NCI-H2171 treated with DMSO at 0.1 percent for 48 hours (cell line): Measurements from ENCODE around the gene DDX23.

Source experiments
- DNase-seq: peaks from one replicate; lab custom pipeline; 2025; lab: John Stamatoyannopoulos, UW

The DDX23 gene

DNA sequence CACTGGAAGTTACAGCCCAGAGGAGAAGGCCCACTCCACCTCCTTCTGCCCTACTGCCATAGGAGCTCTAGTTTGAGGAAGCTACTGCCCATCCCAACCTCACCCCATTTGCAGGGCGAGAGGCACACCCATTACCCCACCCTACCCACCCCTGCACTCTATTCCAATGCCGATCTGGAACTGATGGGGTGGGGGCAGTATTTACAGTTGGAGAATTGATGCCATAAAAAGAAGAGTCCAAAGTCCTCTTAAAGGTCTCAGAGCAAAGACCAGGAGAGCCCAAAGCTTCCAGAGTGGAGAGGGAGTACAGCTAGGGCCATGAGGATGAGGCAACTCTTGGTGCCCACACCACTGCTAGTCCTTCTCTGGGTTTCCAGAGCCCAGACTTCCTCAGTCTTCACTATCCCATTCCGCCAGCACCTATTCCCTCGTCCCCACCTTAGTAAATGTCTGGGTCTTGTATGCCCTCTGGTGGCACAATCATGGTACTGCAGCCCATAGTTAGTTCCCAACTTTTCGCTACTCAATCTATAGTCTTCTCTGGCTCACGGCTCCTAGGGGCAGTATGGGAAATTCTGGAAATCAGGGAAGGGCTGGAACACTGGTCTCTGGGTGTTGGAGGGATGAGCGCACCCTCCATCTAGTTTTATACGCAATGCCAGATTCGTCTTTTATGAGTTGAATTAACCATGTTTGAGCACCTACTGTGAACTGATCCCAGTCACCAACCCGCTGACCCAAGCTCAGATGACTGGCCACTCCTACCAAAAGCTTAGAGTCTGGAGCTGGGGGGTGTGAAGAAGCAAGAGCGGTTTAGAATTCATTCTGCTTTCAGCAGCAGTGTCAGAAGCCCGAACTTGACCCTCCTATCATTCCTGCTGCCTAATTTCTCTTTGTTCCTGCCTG lies 56.2 kb downstream of the DDX23 start:
- DNase-seq = peak; percentile 66

- no peak for DNase-seq
Observed at GRCh38 chr12:48794870-48795269, 57.1 kb downstream of the DDX23 start.

DNA sequence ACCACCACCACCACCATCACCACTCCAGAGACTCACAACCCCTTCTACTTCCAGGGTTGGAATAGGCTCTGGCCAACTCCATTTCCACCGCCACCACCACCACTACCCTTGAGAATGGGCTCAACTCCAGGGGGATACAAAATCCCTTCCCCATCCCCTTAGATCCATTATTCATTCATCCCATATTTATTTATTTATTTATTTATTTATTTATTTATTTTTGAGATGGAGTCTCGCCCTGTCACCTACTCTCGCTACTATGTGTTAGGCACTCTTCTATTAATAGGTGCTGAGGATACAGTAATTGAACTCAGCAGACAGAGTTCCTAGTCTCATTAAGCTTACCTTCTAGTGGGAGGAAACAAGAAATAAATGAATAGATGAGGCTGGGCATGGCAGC lies 58.3 kb downstream of the DDX23 start:
- DNase-seq = no peak

DNA sequence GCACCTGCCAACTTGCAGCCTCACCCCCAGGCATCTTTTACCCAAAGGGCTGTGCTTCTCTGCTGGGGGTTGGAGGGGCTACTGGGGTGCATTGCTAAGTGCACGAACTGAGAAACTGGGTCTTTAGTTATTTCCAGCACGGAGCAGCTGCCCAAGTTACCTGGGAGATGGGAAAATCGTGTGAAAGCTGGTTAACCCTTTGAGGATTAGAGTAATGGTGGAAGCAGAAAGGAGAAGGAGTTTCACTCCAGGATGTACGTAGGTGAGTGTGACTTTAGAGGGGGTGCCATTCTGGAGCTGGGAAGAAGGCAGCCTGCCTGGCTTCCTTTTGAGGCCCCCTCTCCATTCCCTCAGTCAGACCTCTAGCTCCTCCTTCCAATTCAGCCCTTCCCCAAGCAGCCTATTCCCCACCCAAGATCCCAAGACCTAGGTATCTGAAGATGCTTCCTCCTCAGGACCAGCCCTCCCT lies 62.1 kb downstream of the DDX23 start:
- no peak for DNase-seq

DNA sequence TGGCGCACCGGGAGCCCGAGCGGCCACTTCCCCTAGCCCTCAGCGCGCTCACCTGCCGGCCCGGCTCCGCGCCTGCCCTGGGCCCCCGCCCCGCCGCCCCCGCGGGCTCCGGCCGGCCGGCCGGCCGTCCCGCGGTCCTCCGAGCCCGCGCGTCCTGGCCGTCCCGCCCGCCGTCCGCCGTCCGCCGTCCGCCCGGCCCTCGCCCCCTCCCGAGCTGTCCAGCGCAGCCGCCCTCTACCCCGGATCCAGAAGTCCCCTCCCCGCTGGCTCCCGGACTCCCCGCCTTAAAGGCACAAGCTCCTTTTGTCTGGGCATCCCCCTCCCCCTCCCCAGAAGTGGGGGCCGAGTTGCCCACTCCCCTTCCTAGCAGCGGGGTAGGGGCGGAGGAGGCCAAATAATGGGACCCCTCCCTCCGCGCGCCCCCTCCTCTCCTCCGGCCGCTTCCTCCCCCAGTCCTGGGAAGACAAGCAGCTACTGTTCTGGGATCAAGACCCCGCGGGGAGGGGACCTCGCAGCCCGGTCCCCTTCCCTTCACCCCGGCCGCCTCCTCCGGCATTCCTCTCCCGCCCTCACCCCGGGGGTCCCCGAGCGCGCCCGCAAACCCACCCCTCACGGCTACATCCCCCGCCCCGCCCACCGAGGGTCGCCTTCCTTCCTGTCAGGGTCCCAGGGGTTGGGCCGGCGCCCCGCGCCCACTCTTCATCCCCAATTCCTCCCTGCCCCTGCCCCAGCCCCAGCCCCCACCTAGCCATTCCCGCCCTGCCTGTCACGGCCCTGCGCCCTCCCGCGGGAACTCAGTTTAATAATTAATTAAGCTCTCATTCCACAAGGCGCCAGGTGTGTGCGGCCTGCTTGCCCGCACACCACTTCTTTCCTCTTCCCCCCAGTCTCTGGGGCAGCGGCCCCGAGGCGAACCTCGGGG lies 62.8 kb downstream of the DDX23 start, which contains the start of gene ADCY6:
ADCY6 (minus strand) TSS at position 236 of the 922 bp plus-strand sequence. CDS start 5,655 bp downstream, outside the sequence.
- DNase-seq = peak; percentile 21

DNA sequence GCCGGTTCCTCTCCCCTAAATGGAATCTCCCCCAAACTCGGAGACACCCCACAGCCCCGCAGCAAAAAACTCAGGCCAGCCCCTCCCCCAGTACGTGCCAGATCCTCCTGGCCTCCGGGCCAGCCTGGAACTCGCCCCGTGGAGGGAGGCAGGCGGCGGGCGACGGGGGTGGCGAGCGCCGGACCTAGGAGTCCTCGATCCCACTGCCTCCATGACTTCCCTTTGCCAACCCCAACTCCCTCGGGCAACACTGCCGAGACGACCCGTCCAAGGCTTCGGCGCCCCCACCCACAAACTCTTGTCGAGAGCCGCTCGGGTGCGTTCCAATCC lies 63.5 kb downstream of the DDX23 start:
- no peak for DNase-seq

GRCh38 chr12:48787791-48788523 lies 64.0 kb downstream of the DDX23 start:
- DNase-seq = no peak

DNA sequence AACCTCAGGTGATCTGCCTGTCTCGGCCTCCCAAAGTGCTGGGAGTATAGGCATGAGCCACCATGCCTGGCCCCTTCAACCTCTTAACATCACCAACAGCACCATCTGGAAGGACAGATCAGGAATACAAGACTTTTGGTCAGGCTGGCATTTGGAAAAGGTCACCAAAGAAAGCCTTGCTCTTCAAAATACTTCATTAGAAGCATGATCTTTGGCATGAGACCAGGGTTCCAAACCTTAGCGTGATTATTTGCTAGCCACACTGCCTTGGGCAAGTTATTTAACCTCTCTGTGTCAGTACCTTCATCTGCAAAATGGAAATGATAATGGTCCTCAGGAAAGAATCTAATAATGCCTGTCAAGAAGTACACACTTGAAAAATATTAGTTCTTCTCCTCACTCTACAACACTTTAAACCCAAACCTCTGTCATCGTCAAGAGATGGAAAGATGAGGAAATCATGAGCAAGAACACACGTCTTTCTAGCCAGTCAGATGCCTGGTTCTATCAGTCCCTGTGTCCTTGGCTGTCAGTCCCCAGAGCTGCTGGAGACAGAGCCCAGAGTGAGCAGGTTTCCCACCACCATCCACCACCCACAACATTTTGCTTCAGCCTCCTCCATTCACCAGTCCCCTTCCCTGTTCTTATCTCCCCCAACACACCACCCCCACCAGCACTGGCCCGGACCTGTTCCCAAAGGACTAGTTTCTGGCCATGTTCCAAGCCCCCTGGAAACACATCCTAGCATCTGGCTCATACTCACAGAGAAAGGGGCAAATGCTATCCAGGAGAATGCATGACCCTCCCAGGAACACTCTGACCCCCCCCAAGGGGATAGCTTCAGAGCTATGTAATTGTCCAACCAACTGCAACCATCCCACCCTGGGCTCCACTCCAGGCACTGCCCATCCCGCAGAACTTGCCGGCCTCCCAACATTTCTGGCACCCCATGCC lies 65.1 kb downstream of the DDX23 start:
- no peak for DNase-seq

GRCh38 chr12:48783432-48783831 lies 68.5 kb downstream of the DDX23 start:
- DNase-seq = no peak

GRCh38 chr12:48782457-48783395 lies 69.2 kb downstream of the DDX23 start:
- DNase-seq = no peak

- no peak for DNase-seq
Observed at GRCh38 chr12:48781750-48782456, 70.1 kb downstream of the DDX23 start.

DNA sequence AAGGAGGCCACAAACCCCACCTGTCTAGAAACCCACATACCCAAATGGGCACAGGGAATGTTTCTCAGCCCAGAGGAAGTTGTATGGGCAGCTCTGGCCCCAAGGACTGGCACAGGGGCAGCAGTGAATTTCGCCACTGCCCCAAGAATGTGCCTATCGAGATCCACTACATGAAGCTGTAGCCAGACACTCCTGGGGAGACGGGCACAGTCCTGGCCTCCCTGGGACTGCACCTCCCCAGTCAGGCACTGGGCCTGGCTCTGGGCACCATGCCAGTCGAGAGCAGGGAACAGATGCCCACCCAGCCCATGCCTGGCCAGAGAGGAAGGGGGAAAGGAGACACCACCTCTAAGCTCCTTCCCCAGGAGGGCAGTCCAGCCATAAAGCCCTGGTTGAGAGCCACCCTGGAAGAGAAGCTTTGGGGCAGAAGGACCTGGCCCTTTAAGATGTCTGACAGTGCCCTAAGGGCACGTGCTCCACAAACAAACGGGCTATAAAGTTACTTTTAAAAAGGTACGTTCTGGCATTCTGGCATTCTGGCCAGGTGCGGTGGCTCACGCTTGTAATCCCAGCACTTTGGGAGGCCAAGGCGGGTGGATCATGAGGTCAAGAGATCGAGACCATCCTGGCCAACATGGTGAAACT lies 71.5 kb downstream of the DDX23 start:
- DNase-seq = no peak

GRCh38 chr12:48779869-48780268 lies 72.1 kb downstream of the DDX23 start:
- no peak for DNase-seq
